RWPE2 (cell line): ENCODE data around the gene APOA4.

Experiments
- ATAC-seq: fragments of 200-7000 bp; cut with Tn5 transposase; 3 replicates; pipeline ENCODE4 v1.9.1; 2021; ENCODE audit warnings: low read depth
- DNase-seq: peaks from one replicate; pipeline ENCODE4 v3.0.0-alpha.2; 2020; ENCODE audit warnings: low spot score
- H3K27ac ChIP-seq: fragments of 450-650 bp; 2 replicates; pipeline ENCODE4 v1.5.1; 2017; ENCODE audit warnings: mild to moderate bottlenecking; ENCODE audit not compliant: poor library complexity, severe bottlenecking
- H3K27me3 ChIP-seq: fragments of 250-450 bp; sonication (Bioruptor Pico); 2 replicates; pipeline ENCODE4 v1.5.1; 2021; ENCODE audit warnings: mild to moderate bottlenecking, moderate library complexity; ENCODE audit not compliant: insufficient read depth, poor library complexity, severe bottlenecking
- H3K36me3 ChIP-seq: fragments of 250-450 bp; sonication (Bioruptor Pico); 2 replicates; pipeline ENCODE4 v1.5.1; 2020; ENCODE audit warnings: low read depth, mild to moderate bottlenecking, moderate library complexity
- H3K4me1 ChIP-seq: fragments of 250-450 bp; sonication (Bioruptor Pico); 2 replicates; pipeline ENCODE4 v1.5.1; 2021; ENCODE audit warnings: mild to moderate bottlenecking, moderate library complexity; ENCODE audit not compliant: insufficient read depth, poor library complexity, severe bottlenecking
- H3K4me3 ChIP-seq: fragments of 250-450 bp; sonication (Bioruptor Pico); 2 replicates; pipeline ENCODE4 v1.5.1; 2021; ENCODE audit warnings: mild to moderate bottlenecking, moderate library complexity; ENCODE audit not compliant: severe bottlenecking
- H3K9me3 ChIP-seq: fragments of 250-450 bp; sonication (Bioruptor Pico); 2 replicates; pipeline ENCODE4 v1.5.1; 2021; ENCODE audit warnings: mild to moderate bottlenecking, moderate library complexity; ENCODE audit not compliant: severe bottlenecking
- TF ChIP-seq, protein P1 (sequence below): fragments of 450-650 bp; IDR thresholded peaks from one replicate; pipeline ENCODE4 v1.5.1; 2017; ENCODE audit warnings: mild to moderate bottlenecking, moderate library complexity; ENCODE audit not compliant: poor library complexity, severe bottlenecking

Gene APOA4

DNA sequence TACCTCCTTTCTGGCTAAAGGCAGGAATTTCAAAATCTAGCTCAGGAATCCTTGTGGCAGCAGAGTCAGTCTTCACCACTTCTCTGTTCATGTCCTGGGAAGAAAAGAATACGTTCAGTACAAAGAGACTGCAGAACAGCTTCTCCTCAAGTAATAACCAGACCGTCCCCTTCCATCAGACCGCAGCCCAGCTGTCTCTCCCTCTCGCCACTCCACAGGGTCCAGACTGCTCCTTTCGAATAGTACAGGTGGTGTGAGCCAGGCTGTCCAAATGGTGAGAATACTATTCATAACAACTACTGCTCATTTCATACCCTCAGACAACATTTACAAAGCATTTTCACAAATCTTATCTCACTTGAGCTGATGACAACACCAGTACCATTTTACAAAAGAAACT lies 36.1 kb downstream of the APOA4 start:
- no peaks in the 10 kb centered on the region for H3K27me3 ChIP-seq
- peaks cover 4% of the 10 kb centered on the region for H3K4me1 ChIP-seq
- TF ChIP-seq, protein P1, sequence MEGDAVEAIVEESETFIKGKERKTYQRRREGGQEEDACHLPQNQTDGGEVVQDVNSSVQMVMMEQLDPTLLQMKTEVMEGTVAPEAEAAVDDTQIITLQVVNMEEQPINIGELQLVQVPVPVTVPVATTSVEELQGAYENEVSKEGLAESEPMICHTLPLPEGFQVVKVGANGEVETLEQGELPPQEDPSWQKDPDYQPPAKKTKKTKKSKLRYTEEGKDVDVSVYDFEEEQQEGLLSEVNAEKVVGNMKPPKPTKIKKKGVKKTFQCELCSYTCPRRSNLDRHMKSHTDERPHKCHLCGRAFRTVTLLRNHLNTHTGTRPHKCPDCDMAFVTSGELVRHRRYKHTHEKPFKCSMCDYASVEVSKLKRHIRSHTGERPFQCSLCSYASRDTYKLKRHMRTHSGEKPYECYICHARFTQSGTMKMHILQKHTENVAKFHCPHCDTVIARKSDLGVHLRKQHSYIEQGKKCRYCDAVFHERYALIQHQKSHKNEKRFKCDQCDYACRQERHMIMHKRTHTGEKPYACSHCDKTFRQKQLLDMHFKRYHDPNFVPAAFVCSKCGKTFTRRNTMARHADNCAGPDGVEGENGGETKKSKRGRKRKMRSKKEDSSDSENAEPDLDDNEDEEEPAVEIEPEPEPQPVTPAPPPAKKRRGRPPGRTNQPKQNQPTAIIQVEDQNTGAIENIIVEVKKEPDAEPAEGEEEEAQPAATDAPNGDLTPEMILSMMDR: no peak
- DNase-seq (no peak), ATAC-seq (no peak)
- H3K36me3 ChIP-seq: peaks cover 50% of the 10 kb centered on the region
- H3K4me3 ChIP-seq: peak overlapping the region; percentile 70
- H3K9me3 ChIP-seq: no peaks in the 10 kb centered on the region
- H3K27ac ChIP-seq: no peak overlapping the region

DNA sequence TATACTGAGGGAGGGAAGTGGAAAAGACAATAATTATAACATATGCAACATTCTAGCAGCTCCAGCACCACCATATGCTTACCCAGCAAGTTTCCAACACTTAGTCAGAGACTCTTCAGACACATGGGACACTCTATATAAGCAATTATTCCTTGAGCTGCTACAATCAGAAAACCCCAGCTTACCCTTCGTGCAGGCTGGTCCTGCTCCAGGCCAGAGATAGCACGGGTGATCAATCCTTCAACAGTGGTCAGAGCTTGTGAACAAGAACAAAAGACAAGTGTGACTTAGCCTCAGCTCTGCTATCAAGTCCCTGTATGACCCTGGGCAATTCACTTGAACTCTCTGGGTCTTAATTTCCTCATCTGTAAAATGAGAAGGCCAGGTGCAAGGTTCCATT lies 36.8 kb downstream of the APOA4 start:
- Histone ChIP-seq H3K4me1 (peaks cover 4% of the 10 kb centered on the region), H3K4me3 (no peak overlapping the region), H3K36me3 (peaks cover 54% of the 10 kb centered on the region), H3K27ac (no peak overlapping the region), H3K9me3 (no peaks in the 10 kb centered on the region), H3K27me3 (no peaks in the 10 kb centered on the region)
- ATAC-seq (no peak), DNase-seq (no peak)
- TF ChIP-seq, protein P1: no peak

DNA sequence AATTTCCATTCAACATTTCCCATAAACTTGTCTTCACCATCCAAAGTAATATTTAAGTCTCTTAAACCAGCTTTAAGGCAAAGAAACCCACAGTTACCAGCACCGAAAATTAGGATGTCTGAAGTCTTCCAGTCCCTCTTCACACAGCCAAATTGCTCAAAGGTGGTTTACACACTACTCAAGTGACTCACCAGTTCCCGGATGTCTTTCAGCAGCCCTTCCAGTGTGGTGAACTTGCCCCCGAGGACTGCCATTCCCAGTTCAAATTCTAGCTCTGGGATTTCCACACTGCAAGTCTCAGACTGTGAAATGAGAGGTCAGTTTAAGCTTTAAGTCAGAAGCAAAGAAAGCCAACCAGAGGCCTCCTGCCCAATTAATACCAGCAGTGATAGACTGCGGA lies 40.4 kb downstream of the APOA4 start:
- Histone ChIP-seq H3K27ac (no peak overlapping the region), H3K4me1 (peaks cover 4% of the 10 kb centered on the region), H3K27me3 (no peaks in the 10 kb centered on the region), H3K9me3 (no peaks in the 10 kb centered on the region), H3K36me3 (peaks cover 90% of the 10 kb centered on the region), H3K4me3 (no peak overlapping the region)
- DNase-seq (no peak), ATAC-seq (0 out of 3 replicates have a peak, but pooled peaks have one; percentile 36)
- TF ChIP-seq, protein P1: no peak

DNA sequence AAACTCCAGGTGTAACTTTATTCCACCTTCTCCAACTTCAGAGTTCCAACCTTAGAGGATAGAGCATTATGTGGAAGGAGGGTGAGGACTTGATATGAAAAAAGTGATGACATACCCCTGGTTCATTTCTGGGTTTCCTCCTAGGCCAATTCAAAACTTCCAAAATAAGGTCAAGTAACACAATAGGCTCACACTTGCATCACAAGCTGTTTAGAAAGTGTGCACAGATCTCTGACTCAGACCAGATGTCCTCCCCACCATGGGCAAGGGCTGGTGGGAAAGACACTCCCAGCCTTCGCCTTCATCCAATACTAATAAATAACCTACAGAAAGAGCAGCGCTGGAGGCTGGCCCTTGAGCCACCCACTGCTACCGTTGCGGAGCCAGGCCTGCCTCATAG lies 44.5 kb downstream of the APOA4 start:
- Histone ChIP-seq H3K36me3 (peaks cover 58% of the 10 kb centered on the region), H3K27ac (no peak overlapping the region), H3K27me3 (peaks cover 3% of the 10 kb centered on the region), H3K4me3 (no peak overlapping the region), H3K9me3 (no peaks in the 10 kb centered on the region), H3K4me1 (peaks cover 8% of the 10 kb centered on the region)
- ATAC-seq (no peak), DNase-seq (no peak)
- TF ChIP-seq, protein P1: no peak

DNA sequence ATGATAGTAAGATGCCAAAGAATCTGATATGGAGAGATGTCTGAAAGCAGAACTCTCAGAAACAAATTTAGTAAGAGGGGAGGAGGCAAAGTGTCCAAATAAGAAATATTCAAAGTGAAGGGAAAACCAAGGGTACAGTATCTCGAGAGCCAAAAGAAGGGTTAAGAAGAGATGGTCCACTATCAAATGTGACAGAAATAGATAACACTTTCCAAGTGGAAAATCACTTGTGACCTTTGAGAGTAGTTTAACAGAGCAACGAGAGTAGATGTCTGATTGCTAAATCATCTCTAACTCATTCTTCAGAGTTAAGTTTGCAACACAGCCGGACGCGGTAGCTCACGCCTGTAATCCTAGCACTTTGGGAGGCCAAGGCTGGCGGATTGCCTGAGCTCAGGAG lies 46.0 kb downstream of the APOA4 start:
- Histone ChIP-seq H3K27ac (no peak overlapping the region), H3K9me3 (no peaks in the 10 kb centered on the region), H3K4me1 (peaks cover 8% of the 10 kb centered on the region), H3K36me3 (peaks cover 43% of the 10 kb centered on the region), H3K27me3 (peaks cover 3% of the 10 kb centered on the region), H3K4me3 (no peak overlapping the region)
- no peak for DNase-seq
- no peak for ATAC-seq
- TF ChIP-seq, protein P1: no peak
